Epithelial cell of esophagus (primary cell): ENCODE results near the gene RORC.

Experiments
- DNase-seq: peaks from one replicate; pipeline ENCODE4 v3.0.0; 2010; ENCODE audit warnings: low read depth
- H3K4me3 ChIP-seq: 2 replicates; pipeline ENCODE4 v1.5.1; 2011; ENCODE audit warnings: mild to moderate bottlenecking, low read length, control low read depth
- CTCF ChIP-seq: IDR thresholded peaks from 2 replicates; pipeline ENCODE4 v1.5.1; 2011; ENCODE audit warnings: low read depth, mild to moderate bottlenecking, low read length, control low read depth, inconsistent platforms; ENCODE audit not compliant: insufficient read depth; ENCODE audit errors: missing control alignments

The RORC gene

GRCh38 chr1:151864411-151864810 is 32.8 kb upstream of the RORC start:
- H3K4me3 ChIP-seq = no peak overlapping the region
- no peak for TF ChIP-seq CTCF
- DNase-seq = no peak

GRCh38 chr1:151862604-151863003 is 31.0 kb upstream of the RORC start:
- DNase-seq = no peak
- H3K4me3 ChIP-seq = no peak overlapping the region
- no peak for TF ChIP-seq CTCF

GRCh38 chr1:151860504-151861187 is 29.0 kb upstream of the RORC start:
- no peak overlapping the region for H3K4me3 ChIP-seq
- DNase-seq = peak; percentile 44
- TF ChIP-seq CTCF = no peak

GRCh38 chr1:151859891-151860293 is 28.3 kb upstream of the RORC start:
- TF ChIP-seq CTCF = no peak
- no peak overlapping the region for H3K4me3 ChIP-seq
- DNase-seq = no peak

- peak; percentile 38 for DNase-seq
- no peak overlapping the region for H3K4me3 ChIP-seq
- no peak for TF ChIP-seq CTCF
Measured at GRCh38 chr1:151858886-151859665, 27.5 kb upstream of the RORC start.

- no peak for TF ChIP-seq CTCF
- H3K4me3 ChIP-seq = no peak overlapping the region
- DNase-seq = peak; percentile 66
Measured at GRCh38 chr1:151858030-151858746, 26.6 kb upstream of the RORC start.
